Endothelial cell of umbilical vein (primary cell): ENCODE results near the gene EVI2B.

Experiments
- EZH2 ChIP-seq: IDR thresholded peaks from 2 replicates; pipeline ENCODE4 v1.6.1; 2012; ENCODE audit warnings: borderline replicate concordance, low read depth, mild to moderate bottlenecking, moderate library complexity, low read length, inconsistent platforms; ENCODE audit not compliant: severe bottlenecking
- GATA2 ChIP-seq: IDR thresholded peaks from 2 replicates; pipeline ENCODE4 v1.7.0; 2011; ENCODE audit warnings: low read depth, mild to moderate bottlenecking, moderate library complexity, mixed read lengths, low read length; ENCODE audit not compliant: insufficient read length, insufficient read depth
- POLR2A ChIP-seq: IDR thresholded peaks from 2 replicates; pipeline ENCODE4 v1.6.1; 2012; ENCODE audit warnings: low read depth, mild to moderate bottlenecking, control low read depth, low read length
- POLR2AphosphoS5 ChIP-seq: IDR thresholded peaks from 2 replicates; pipeline ENCODE4 v1.6.1; 2012; ENCODE audit warnings: low read depth, mild to moderate bottlenecking, control low read depth, low read length, moderate library complexity; ENCODE audit not compliant: insufficient read depth
- TF ChIP-seq, protein P1 (sequence below), 2 donors: IDR thresholded peaks; 1 replicate in 1 of 2; 2 replicates in 1 of 2; pipeline ENCODE4 v1.5.1; 2011; ENCODE audit warnings: low read length in 2 of 2, mild to moderate bottlenecking in 2 of 2, moderate library complexity in 2 of 2, control low read depth in 1 of 2, inconsistent platforms in 1 of 2, low read depth in 1 of 2; ENCODE audit not compliant: insufficient read depth in 1 of 2; ENCODE audit errors: extremely low read depth in 1 of 2
- TF ChIP-seq, protein P2 (sequence below): IDR thresholded peaks from 2 replicates; pipeline ENCODE4 v1.6.1; 2011; ENCODE audit not compliant: insufficient read depth, insufficient read length

DNA sequence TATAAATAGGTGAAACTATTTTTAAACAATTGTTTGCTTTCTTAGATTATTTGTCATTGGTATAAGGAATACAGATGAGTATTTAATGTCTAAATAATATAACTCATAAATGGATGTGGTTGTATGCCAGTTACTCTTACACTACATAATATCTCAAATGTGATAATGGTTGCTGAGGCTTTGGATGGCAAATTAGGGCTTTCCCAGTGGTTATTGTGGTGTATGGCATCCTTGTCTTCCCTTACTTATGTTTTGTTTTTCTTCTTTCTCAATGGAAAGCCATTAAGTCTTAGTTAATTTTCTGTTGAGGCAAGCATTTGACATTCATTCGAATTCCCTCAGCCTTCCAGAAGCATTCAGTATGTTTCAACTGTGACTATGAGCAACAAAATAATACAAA lies 27.3 kb downstream of the EVI2B start:
- no peak for TF ChIP-seq GATA2
- no peak for TF ChIP-seq EZH2
- TF ChIP-seq, protein P1, sequence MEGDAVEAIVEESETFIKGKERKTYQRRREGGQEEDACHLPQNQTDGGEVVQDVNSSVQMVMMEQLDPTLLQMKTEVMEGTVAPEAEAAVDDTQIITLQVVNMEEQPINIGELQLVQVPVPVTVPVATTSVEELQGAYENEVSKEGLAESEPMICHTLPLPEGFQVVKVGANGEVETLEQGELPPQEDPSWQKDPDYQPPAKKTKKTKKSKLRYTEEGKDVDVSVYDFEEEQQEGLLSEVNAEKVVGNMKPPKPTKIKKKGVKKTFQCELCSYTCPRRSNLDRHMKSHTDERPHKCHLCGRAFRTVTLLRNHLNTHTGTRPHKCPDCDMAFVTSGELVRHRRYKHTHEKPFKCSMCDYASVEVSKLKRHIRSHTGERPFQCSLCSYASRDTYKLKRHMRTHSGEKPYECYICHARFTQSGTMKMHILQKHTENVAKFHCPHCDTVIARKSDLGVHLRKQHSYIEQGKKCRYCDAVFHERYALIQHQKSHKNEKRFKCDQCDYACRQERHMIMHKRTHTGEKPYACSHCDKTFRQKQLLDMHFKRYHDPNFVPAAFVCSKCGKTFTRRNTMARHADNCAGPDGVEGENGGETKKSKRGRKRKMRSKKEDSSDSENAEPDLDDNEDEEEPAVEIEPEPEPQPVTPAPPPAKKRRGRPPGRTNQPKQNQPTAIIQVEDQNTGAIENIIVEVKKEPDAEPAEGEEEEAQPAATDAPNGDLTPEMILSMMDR (IDR thresholded peaks at IDR 0.05; ENCODE audit: extremely low read depth in 1 of 2, insufficient read depth in 1 of 2, low read depth in 1 of 2, low read length in 2 of 2): no peak
- TF ChIP-seq POLR2A: no peak
- no peak for TF ChIP-seq POLR2AphosphoS5
- TF ChIP-seq, protein P2, sequence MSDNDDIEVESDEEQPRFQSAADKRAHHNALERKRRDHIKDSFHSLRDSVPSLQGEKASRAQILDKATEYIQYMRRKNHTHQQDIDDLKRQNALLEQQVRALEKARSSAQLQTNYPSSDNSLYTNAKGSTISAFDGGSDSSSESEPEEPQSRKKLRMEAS: no peak
